Effector memory CD8-positive, alpha-beta T cell (primary cell): ENCODE results near the gene KCNIP4.

Source experiments
- ATAC-seq: fragments of 150-1000 bp; cut with Tn5 transposase; replicated peaks from 2 replicates; pipeline ENCODE4 v1.10.0; 2021; ENCODE audit warnings: mild to moderate bottlenecking, moderate library complexity
- DNase-seq, 3 experiments: peaks; one replicate each; pipeline ENCODE4 v3.0.0; 2021
- H3K27ac Mint-ChIP-seq, 2 donors: one replicate each; pipeline ENCODE4 v1.8.0; 2022; ENCODE audit warnings: mild to moderate bottlenecking in 2 of 2, mixed read lengths in 2 of 2, moderate library complexity in 2 of 2
- H3K27me3 Mint-ChIP-seq, 2 donors: one replicate each; pipeline ENCODE4 v1.8.0; 2022; ENCODE audit warnings: mixed read lengths in 2 of 2
- H3K36me3 Mint-ChIP-seq: one replicate; pipeline ENCODE4 v1.8.0; 2022; ENCODE audit warnings: mild to moderate bottlenecking, moderate library complexity, mixed read lengths; ENCODE audit not compliant: insufficient read depth
- H3K4me1 Mint-ChIP-seq, 2 donors: one replicate each; pipeline ENCODE4 v1.8.0; 2022; ENCODE audit warnings: low read depth in 2 of 2, mixed read lengths in 2 of 2
- H3K4me3 Mint-ChIP-seq, 2 donors: one replicate each; pipeline ENCODE4 v1.8.0; 2022; ENCODE audit warnings: mild to moderate bottlenecking in 2 of 2, mixed read lengths in 2 of 2, moderate library complexity in 2 of 2
- H3K9me3 Mint-ChIP-seq, 2 donors: one replicate each; pipeline ENCODE4 v1.8.0; 2022; ENCODE audit warnings: mixed read lengths in 2 of 2

The KCNIP4 gene

DNA sequence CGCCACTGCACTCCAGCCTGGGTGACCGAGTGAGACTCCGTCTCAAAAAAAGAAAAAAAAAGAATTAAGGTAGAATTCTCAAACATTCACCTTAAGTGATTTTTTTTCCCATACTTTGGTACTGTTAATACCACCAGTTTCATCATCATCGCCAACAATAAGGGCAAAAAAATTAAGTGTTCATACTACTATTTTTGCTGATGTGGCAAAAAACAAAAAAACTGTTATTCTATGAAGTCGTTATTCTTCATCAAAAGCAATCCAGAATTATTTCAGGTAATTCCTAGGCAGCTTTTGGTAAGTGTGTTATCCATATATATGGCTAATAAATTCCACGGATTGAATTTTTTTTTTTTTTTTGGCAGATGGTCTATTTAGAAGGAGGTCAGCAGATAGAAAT lies 85.7 kb downstream of the KCNIP4 start:
- DNase-seq (no peak), ATAC-seq (no peak)
- Mint-ChIP-seq H3K4me1 (no peaks in the 10 kb centered on the region), H3K9me3 (peaks cover 14 to 25% of the 10 kb centered on the region in 2 donors), H3K4me3 (no peak overlapping the region), H3K27me3 (no peaks in the 10 kb centered on the region), H3K27ac (no peak overlapping the region), H3K36me3 (no peaks in the 10 kb centered on the region)

DNA sequence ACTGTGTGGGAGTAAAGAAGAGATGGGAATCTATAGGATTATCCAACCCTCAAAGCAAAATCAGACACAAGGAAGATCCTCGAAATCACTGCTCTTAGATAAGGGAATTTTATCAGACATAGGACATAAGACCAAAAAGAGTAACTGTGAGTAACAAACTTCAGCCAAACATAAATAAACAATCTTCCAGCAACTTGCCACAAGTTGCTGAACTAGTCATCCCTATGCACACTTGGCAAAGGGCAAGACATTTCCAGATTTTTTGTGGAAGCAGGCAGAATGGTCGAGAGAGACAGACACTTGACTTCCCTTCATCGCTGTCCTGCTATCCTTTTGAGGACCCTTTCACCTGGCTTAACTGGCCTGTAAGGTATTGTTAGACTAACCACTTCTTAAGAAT lies 89.6 kb downstream of the KCNIP4 start:
- H3K4me1 Mint-ChIP-seq: no peaks in the 10 kb centered on the region
- no peaks in the 10 kb centered on the region for H3K27me3 Mint-ChIP-seq
- ATAC-seq: no peak
- H3K27ac Mint-ChIP-seq: no peak overlapping the region
- DNase-seq: no peak
- H3K9me3 Mint-ChIP-seq: peaks cover 18 to 28% of the 10 kb centered on the region in 2 donors
- no peak overlapping the region for H3K4me3 Mint-ChIP-seq
- H3K36me3 Mint-ChIP-seq: no peaks in the 10 kb centered on the region

DNA sequence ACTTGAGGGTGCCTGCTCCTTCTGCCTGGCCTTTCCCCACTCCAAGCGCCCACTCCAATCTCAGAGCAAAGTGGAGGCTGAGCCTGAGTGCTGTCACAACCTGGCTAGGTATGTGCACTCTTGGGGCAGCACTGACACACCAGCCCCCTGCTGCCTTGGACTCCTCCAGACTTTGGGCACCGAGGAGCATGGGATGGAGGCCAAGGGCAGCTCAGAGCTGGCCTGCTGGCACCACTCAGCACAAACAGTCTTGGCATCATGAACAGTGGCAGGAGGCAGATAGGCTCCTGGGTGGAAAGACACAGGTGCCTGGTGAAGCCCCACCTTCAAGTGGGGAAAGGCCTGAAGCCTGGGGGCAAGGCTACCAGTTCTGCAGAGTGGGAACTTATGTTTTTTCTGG lies 91.8 kb downstream of the KCNIP4 start:
- Mint-ChIP-seq H3K27me3 (no peaks in the 10 kb centered on the region), H3K4me1 (no peaks in the 10 kb centered on the region), H3K36me3 (no peaks in the 10 kb centered on the region), H3K27ac (no peak overlapping the region), H3K4me3 (no peak overlapping the region), H3K9me3 (peaks cover 12 to 18% of the 10 kb centered on the region in 2 donors)
- ATAC-seq: no peak
- no peak for DNase-seq

DNA sequence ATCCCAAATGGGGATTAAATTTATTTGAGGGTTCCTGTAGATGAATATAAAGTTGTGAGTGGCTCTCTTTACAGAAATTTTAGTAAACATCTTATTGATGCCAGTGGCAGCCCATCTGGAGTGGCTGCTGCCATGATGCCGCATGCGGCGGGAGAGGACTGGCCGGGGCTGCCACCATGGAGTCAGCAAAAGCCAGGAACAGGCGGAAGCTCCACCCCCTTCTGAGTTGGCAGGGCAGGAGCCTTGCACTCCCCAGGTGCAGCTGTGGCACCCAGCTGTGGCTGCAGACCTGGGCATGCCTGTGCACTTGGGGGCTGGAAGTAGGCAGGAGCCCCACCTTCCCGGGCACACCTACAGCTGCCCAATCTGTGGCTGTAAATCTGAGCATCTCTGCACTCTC lies 92.3 kb downstream of the KCNIP4 start:
- Mint-ChIP-seq H3K36me3 (no peaks in the 10 kb centered on the region), H3K4me1 (no peaks in the 10 kb centered on the region), H3K27me3 (no peaks in the 10 kb centered on the region), H3K9me3 (peaks cover 10 to 15% of the 10 kb centered on the region in 2 donors), H3K27ac (no peak overlapping the region), H3K4me3 (no peak overlapping the region)
- ATAC-seq (no peak), DNase-seq (no peak)

GRCh38 chr4:21849077-21849476 lies 99.5 kb downstream of the KCNIP4 start:
- DNase-seq (no peak), ATAC-seq (no peak)
- Mint-ChIP-seq H3K4me3 (no peak overlapping the region), H3K4me1 (no peaks in the 10 kb centered on the region), H3K9me3 (peaks cover 2 to 13% of the 10 kb centered on the region in 2 donors), H3K27me3 (no peaks in the 10 kb centered on the region), H3K27ac (no peak overlapping the region), H3K36me3 (no peaks in the 10 kb centered on the region)

- H3K27ac Mint-ChIP-seq: no peak overlapping the region
Observed at GRCh38 chr4:21848021-21848420, 100.6 kb downstream of the KCNIP4 start.

GRCh38 chr4:21845663-21846062 lies 102.9 kb downstream of the KCNIP4 start:
- DNase-seq (no peak), ATAC-seq (no peak)
- Mint-ChIP-seq H3K4me3 (no peak overlapping the region), H3K9me3 (peaks cover 2% of the 10 kb centered on the region in 2 donors), H3K27ac (no peak overlapping the region), H3K27me3 (no peaks in the 10 kb centered on the region), H3K4me1 (no peaks in the 10 kb centered on the region), H3K36me3 (no peaks in the 10 kb centered on the region)

More at GRCh38 chr4:21848021-21848420, 100.6 kb downstream of the KCNIP4 start:
- Mint-ChIP-seq H3K27me3 (no peaks in the 10 kb centered on the region), H3K9me3 (peaks cover 2 to 8% of the 10 kb centered on the region in 2 donors), H3K4me3 (no peak overlapping the region), H3K36me3 (no peaks in the 10 kb centered on the region), H3K4me1 (no peaks in the 10 kb centered on the region)
- DNase-seq (no peak), ATAC-seq (no peak)

- no peak overlapping the region for H3K27ac Mint-ChIP-seq
- H3K27me3 Mint-ChIP-seq: no peaks in the 10 kb centered on the region
- DNase-seq (no peak), ATAC-seq (no peak)
- no peaks in the 10 kb centered on the region for H3K4me1 Mint-ChIP-seq
- H3K4me3 Mint-ChIP-seq: no peak overlapping the region
- no peaks in the 10 kb centered on the region for H3K36me3 Mint-ChIP-seq
- peaks cover 5 to 13% of the 10 kb centered on the region in 2 donors for H3K9me3 Mint-ChIP-seq
Observed at GRCh38 chr4:21835712-21836111, 112.9 kb downstream of the KCNIP4 start.

DNA sequence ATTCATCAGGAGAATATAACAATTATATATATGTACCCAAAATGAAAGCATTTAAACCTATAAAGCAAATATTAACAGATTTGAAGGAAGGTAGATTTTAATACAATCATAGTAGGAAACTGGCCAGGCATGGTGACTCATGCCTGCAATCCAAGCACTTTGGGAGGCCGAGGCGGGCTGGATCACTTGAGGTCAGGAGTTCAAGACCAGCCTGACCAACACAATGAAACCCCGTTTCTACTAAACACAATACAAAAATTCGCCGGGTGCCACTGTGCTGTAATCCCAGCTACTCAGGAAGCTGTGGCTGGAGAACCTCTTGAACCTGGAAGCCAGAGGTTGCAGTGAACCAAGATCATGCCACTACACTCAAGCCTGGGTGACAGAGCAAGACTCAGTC lies 118.3 kb downstream of the KCNIP4 start:
- Mint-ChIP-seq H3K4me3 (no peak overlapping the region), H3K9me3 (peaks cover 5 to 13% of the 10 kb centered on the region in 2 donors), H3K4me1 (no peaks in the 10 kb centered on the region), H3K36me3 (no peaks in the 10 kb centered on the region), H3K27me3 (no peaks in the 10 kb centered on the region), H3K27ac (no peak overlapping the region)
- no peak for ATAC-seq
- no peak for DNase-seq

DNA sequence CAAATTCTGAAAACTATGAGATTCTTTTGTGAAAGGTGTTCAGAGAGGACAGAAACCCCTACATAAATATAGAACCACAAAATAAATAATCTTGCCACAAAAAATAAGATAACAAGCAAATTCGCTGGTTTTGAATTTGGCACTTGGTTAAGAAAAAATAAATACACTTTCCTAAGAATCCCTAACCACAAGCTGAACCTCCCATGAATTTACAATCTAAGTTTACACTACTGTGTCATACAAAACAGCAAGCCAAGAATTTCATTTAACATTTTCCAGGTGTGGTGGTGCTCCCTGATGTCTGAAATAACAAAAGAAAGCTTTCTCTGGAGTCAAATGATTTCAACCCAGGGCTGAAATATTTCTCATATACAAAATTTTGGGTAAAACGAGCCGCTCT lies 121.0 kb downstream of the KCNIP4 start:
- DNase-seq: no peak
- Mint-ChIP-seq H3K27me3 (no peaks in the 10 kb centered on the region), H3K4me3 (no peak overlapping the region), H3K9me3 (peaks cover 5 to 13% of the 10 kb centered on the region in 2 donors), H3K4me1 (no peaks in the 10 kb centered on the region), H3K36me3 (no peaks in the 10 kb centered on the region), H3K27ac (no peak overlapping the region)
- ATAC-seq: no peak

- ATAC-seq: no peak
- no peak overlapping the region for H3K27ac Mint-ChIP-seq
- peaks cover 2 to 4% of the 10 kb centered on the region in 2 donors for H3K9me3 Mint-ChIP-seq
Observed at GRCh38 chr4:21826071-21826470, 122.5 kb downstream of the KCNIP4 start.

GRCh38 chr4:21819086-21819485 lies 129.5 kb downstream of the KCNIP4 start:
- Mint-ChIP-seq H3K4me1 (no peaks in the 10 kb centered on the region), H3K27ac (no peak overlapping the region), H3K9me3 (peaks cover 8 to 10% of the 10 kb centered on the region in 2 donors), H3K4me3 (no peak overlapping the region), H3K27me3 (no peaks in the 10 kb centered on the region), H3K36me3 (peaks cover 2% of the 10 kb centered on the region)
- ATAC-seq (no peak), DNase-seq (no peak)

More at GRCh38 chr4:21826071-21826470, 122.5 kb downstream of the KCNIP4 start:
- H3K27me3 Mint-ChIP-seq: no peaks in the 10 kb centered on the region
- no peaks in the 10 kb centered on the region for H3K36me3 Mint-ChIP-seq
- DNase-seq: no peak
- H3K4me1 Mint-ChIP-seq: no peaks in the 10 kb centered on the region
- H3K4me3 Mint-ChIP-seq: no peak overlapping the region

DNA sequence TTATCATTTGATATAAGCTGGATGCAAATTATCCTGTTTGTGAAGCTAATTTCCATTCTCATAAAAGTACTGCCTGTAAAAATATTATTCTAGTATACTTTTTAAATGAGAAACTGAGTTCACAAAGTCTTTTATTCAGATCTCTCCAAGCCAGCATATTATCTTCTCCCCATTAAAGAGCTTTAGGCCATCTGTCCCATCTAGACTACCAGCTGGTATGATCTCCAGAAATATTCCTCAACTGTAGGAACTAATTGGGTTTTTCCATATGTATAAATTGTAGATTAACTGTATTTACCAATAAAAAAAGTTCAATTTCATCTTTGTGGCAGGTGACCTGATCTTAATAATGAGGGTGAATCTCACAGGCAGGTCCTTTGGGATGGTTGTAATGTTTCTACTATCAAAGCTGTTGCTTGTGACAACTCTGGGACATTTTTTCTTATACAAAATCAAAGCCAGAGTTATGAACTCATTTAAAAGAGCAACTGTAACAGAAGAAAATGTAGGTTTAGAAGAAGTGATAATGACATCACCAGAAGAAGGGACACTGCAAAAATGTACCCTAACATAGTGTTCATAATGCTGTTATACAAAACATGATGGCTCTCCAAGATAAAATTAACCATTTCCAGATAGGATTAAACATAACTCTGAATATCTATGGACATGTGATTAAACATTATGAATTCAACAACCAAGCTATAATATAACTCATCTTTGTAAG lies 132.8 kb downstream of the KCNIP4 start:
- no peak overlapping the region for H3K27ac Mint-ChIP-seq
- no peaks in the 10 kb centered on the region for H3K27me3 Mint-ChIP-seq
- peaks cover 8 to 10% of the 10 kb centered on the region in 2 donors for H3K9me3 Mint-ChIP-seq
- DNase-seq (no peak), ATAC-seq (no peak)
- no peaks in the 10 kb centered on the region for H3K4me1 Mint-ChIP-seq
- H3K36me3 Mint-ChIP-seq: peaks cover 2% of the 10 kb centered on the region
- no peak overlapping the region for H3K4me3 Mint-ChIP-seq

GRCh38 chr4:21811565-21811964 lies 137.0 kb downstream of the KCNIP4 start:
- H3K4me1 Mint-ChIP-seq: no peaks in the 10 kb centered on the region

More at GRCh38 chr4:21811565-21811964, 137.0 kb downstream of the KCNIP4 start:
- no peak for ATAC-seq
- no peaks in the 10 kb centered on the region for H3K36me3 Mint-ChIP-seq
- H3K27me3 Mint-ChIP-seq: no peaks in the 10 kb centered on the region
- H3K4me3 Mint-ChIP-seq: no peak overlapping the region
- DNase-seq: no peak
- peaks cover 0 to 7% of the 10 kb centered on the region in 2 donors for H3K9me3 Mint-ChIP-seq
- H3K27ac Mint-ChIP-seq: no peak overlapping the region
